Thyroid gland (tissue), 4 donors: ENCODE data around the gene SEMA3A.

Source experiments
- POLR2A ChIP-seq, 2 donors: fragments of 450-650 bp; IDR thresholded peaks; one replicate each; pipeline ENCODE4 v1.6.1; 2017; ENCODE audit warnings: antibody characterized with exemption in 2 of 2, mild to moderate bottlenecking in 2 of 2, moderate library complexity in 1 of 2
- TF ChIP-seq, protein P1 (sequence below), 6 experiments: fragments of 200-600 bp in 3 of 6; fragments of 450-650 bp in 3 of 6; sonication (generic) in 3 of 6; IDR thresholded peaks; one replicate each; pipeline ENCODE4 v1.5.1; 2016 to 2019; ENCODE audit warnings: antibody characterized with exemption in 6 of 6, mild to moderate bottlenecking in 2 of 6, inconsistent platforms in 1 of 6, moderate library complexity in 1 of 6

DNA sequence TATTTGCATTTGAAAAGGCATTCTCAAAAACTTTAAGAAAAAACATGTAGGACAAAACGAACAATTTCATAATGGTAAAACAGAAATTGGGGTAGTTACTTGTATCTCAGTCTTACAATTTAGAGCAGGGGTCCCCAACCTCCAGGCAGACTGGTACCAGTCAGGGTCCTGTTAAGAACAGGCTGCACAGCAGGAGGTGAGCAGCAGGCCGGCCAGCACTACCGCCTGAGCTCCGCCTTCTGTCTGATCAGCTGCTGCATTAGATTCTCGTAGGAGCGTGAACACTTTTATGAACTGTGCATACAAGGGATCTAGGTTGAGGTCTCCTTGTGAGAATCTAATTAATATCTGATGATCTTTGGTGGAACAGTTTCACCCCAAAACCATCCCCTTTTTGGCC, 77.3 kb downstream of the SEMA3A start:
- TF ChIP-seq, protein P1, sequence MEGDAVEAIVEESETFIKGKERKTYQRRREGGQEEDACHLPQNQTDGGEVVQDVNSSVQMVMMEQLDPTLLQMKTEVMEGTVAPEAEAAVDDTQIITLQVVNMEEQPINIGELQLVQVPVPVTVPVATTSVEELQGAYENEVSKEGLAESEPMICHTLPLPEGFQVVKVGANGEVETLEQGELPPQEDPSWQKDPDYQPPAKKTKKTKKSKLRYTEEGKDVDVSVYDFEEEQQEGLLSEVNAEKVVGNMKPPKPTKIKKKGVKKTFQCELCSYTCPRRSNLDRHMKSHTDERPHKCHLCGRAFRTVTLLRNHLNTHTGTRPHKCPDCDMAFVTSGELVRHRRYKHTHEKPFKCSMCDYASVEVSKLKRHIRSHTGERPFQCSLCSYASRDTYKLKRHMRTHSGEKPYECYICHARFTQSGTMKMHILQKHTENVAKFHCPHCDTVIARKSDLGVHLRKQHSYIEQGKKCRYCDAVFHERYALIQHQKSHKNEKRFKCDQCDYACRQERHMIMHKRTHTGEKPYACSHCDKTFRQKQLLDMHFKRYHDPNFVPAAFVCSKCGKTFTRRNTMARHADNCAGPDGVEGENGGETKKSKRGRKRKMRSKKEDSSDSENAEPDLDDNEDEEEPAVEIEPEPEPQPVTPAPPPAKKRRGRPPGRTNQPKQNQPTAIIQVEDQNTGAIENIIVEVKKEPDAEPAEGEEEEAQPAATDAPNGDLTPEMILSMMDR (IDR thresholded peaks at IDR 0.05) = no peak
- TF ChIP-seq POLR2A (IDR thresholded peaks at IDR 0.05) = no peak
